ENCODE results near the gene NR0B1.

The NR0B1 gene, protein sequence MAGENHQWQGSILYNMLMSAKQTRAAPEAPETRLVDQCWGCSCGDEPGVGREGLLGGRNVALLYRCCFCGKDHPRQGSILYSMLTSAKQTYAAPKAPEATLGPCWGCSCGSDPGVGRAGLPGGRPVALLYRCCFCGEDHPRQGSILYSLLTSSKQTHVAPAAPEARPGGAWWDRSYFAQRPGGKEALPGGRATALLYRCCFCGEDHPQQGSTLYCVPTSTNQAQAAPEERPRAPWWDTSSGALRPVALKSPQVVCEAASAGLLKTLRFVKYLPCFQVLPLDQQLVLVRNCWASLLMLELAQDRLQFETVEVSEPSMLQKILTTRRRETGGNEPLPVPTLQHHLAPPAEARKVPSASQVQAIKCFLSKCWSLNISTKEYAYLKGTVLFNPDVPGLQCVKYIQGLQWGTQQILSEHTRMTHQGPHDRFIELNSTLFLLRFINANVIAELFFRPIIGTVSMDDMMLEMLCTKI

DNA sequence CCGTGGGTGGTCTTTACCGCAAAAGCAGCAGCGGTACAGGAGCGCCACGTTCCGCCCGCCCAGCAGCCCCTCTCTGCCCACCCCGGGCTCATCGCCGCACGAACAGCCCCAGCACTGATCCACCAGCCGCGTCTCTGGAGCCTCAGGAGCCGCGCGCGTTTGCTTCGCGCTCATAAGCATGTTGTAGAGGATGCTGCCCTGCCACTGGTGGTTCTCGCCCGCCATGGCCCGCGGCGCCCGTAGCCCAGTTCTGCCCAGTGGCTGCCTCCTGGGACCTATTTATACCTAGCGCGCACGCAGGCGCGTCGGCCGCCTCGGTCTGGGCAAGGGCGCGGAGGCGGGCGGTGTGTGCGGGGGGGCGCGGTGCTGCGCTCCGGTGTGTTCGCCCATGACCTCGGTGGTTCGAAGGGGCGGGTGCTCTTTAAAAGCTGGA, at the start of gene NR0B1:
Gene NR0B1 (minus strand): TSS at position 252 of the 433 bp plus-strand sequence. CDS start 27 bp downstream, at position 225.
- DNase-seq, result no peak

DNA sequence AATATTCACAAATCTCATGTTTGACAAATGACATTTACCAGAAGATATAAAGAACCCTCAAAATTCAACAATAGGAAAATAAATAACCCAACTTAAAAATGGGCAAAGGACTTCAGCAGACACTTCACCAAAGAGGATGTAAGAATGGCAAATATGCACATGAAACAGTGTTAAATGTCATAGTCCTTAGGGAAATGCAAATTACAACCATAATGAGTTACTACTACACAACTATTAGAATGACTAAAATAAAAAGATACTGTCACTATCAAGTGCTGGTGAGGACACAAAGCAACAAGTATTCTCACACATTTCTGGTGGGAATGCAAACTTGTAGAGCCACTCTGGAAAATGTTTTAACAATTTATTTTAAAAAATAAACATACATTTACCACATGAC, 40.8 kb upstream of the NR0B1 start:
- no peak for DNase-seq

DNA sequence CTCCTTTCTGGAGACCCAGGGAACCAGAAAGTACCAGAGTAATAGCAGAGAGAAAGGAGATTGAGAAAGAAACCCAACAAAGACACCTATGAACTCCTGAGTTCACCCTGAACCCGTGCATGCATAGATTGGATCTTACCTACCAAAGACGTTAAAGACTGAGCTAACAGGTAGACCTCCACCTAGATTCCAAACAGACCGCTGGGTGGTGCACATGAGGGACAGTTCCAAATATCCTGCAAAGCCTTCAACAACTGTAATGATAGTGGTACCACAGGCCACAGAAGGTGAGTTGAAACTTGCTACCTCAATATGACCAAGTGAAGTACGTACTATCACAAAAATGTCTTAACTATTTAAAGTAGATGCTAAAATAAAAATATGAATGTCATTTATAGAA, 34.0 kb upstream of the NR0B1 start:
- DNase-seq, result no peak

DNA sequence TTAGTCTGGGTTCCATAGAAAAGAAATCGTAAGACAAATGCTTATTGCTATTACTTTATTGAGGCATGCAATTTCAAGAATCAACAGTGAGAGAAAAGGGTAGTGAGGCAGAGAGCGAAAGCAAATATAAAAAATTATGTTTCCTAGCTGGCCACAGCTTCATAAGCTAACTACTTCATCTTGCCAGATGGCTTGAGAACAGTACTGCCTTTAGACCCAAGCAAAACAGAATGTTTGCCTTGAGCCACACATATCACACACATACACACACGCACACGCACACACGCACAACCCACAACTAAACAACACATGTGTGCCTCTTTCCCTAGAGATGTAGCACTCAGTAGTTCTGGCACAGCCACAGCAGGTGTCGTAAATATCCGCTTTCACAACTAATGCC, 31.6 kb upstream of the NR0B1 start:
- DNase-seq, result no peak

DNA sequence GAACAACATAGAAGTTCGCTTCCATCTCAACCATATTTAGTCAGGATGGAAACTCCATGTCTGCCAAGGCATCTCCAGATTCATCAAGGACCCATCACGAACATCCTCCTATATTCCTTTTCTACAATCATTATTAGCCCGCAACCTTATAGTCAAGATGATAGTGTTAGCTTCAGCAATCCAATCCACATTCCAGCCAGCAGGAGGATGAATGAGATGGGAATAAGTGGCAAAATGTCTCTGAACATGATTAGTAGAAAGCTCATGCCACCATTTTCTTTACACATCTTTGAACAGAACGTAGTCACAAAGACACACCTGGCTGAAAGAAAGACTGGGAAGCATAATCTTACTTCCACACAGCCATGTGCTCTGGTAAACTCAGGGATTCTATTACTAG, 18.6 kb upstream of the NR0B1 start:
- DNase-seq, result no peak

DNA sequence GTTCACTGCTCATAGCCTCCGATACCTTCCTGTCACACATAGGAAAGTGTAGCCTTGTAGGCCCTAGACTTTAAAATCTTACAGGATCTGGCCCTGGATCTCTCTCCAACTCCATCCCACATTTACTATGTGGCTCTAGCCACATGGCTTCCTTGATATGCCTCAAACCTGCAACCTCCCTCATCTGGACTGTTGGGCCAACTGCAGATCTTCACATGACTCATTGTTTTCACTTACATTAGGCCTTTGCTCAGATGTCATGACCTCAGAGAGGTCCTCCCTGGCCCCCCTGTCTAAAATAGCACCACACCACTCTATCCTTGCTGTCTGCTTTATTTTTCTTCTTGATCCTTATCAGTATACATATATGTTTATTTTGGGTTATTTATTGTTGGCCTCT, 8.1 kb upstream of the NR0B1 start:
- DNase-seq, result no peak

DNA sequence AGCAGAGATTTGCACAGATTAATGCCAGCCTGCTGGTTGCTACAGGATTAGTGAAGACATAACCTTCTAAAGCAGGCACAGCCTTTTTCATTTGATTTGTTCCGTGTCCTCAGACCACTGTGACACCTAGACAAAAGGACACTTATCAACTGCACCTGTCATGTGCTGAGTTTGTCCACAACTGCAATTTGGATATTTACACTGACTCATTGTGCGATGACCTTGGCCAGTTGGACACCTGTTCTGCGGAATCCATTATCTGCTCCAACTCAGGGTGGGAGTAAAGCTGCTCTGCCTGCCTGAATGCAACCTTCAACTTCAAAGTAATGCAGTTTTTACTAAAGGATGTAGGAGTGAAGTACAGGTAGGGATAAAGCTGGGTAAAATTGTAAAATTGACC, 4.1 kb upstream of the NR0B1 start:
- DNase-seq, result no peak

DNA sequence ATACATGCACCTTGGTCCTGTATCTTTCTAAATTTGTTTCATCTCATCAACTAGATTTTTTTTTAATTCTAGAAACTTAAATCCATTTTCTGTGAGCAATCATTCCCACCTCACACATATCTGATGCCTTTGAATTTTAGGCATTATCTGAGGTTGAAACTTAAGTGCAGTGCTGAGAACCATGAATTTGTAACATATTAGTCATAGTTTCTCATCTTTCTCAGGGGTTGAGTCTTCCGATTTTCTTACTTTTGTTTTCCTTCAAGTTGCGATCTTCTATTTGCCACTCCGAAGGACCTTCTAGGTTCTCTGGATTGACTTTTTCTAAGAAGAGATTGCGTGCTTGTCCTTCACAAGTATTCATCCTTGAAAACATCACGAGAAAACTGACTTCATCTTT, 3.7 kb upstream of the NR0B1 start:
- DNase-seq, result no peak

DNA sequence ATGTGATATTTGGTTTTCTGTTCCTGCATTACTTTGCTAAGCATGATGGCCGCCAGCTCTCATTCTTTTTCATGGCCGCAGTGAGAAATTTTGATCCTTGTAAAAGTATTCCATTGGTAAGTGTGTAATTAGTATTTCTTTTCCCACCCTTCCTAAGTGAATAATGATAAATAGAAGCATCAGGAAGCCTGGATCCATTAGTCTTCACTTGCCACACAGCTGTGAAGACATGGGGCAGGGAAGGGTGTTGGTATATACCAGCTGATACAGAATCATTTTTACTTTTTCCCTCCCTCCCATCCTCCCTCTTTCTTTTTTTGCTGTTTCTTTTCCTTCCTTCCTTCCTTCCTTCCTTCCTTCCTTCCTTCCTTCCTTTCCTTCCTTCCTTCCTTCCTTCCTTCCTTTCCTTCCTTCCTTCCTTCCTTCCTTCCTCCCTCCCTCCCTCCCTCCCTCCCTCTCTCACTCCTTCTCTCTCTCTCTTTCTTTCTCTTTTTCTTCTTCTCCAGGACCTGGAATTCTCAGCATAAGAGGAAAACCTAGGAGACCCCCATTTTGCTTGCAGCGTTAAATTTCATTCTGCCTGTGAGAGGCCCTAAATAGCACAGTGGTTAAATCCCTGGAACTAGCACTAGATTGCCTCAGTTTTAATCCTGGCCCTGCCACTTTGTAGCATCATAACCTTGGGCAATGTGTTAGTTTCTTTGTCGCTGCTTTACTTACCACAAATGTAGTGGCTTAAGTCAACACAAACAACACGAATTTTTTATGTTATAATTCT, 1.4 kb upstream of the NR0B1 start:
- DNase-seq, result no peak

DNA sequence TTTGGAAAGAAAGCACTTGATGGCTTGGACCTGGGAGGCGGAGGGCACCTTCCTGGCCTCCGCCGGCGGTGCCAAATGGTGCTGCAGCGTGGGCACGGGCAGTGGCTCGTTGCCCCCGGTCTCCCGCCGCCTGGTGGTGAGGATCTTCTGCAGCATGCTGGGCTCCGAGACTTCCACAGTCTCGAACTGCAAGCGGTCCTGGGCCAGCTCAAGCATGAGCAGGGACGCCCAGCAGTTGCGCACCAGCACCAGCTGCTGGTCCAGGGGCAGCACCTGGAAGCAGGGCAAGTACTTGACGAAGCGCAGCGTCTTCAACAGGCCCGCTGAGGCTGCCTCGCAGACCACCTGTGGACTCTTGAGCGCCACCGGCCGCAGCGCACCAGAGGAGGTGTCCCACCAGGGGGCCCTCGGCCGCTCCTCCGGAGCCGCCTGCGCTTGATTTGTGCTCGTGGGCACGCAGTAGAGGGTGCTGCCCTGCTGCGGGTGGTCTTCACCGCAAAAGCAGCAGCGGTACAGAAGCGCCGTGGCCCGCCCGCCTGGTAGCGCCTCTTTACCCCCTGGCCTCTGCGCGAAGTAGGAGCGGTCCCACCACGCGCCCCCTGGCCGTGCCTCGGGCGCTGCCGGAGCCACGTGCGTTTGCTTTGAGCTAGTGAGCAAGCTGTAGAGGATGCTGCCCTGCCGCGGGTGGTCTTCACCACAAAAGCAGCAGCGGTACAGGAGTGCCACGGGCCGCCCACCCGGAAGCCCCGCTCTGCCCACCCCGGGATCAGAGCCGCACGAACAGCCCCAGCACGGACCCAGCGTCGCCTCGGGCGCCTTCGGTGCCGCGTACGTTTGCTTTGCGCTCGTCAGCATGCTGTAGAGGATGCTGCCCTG, 689 bp downstream of the NR0B1 start:
- DNase-seq, result peak; percentile 24

DNA sequence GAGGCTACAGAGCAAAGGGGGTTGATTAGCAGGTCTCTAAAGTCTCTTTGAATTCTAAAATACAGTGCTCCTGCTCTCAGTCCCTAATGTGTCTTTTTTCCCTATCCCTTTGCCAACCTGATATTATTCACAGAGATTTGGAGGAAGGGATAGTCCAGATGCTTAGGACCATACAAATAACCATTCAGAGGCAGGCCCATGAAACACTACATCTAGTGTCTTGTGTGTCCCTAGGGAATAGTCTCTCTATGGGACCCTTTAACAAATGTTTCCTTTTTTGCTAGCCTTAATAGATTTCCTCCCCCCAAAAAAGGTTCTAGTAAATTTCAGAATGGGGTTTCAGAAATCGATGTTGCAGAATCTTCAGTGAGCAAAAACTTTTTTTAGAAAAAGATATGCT, 1.7 kb downstream of the NR0B1 start:
- DNase-seq, result no peak

DNA sequence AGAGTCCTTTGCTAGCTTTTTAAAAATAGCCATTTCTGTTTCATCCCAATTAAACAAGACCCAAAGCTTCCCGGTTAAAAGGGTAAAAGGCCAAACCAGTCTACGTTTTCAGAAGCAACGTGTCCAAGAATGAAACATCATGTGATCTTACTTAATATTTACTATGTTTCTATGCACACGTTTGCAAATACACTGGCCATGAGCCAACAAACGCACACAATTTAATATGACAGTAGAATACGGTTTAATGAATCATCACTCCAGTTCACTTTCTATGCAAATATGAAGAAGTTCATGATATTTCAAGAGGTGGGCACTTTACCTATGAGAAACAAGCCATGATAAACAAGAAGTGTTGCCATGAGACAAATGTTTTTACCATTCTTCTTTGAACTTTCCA, 4.3 kb downstream of the NR0B1 start:
- no peak for DNase-seq

DNA sequence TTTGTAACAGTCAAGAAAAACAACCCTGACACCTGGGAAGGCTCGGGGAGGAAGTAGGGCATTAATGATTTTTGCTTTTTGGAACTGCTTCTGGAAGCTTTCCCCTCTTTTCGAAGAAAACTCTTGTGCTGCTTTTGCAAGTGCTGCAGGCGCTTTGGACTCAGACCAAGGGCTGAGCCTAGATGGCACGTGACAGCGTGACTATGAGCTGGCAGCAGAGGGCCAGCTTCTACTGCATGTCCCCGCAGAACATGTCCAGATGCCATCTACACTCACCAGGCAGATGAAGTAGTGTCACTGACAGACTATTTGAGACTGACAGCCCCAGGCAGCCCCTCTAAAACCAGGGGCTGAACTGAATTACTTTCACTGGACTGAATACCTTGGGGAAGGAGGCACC, 6.2 kb downstream of the NR0B1 start:
- DNase-seq, result no peak

DNA sequence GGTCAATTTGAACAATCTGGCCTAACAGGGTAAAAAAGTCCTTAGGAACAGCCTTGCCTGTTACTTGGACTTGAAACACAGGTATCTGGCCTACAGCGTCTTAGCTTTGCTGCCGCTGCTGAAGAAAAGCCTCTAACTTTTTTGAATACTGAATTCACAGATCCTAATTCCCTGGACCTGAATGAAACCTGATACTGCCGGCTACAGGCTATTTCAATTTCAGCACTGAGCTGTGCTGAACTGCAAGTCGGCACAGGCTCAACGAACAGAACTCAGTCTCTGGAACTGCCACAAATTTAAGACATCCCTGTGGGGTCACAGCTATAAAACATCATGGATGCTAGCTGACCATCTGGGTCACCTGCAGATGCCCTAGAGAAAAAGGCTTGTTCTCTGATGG, 7.2 kb downstream of the NR0B1 start:
- DNase-seq, result no peak

DNA sequence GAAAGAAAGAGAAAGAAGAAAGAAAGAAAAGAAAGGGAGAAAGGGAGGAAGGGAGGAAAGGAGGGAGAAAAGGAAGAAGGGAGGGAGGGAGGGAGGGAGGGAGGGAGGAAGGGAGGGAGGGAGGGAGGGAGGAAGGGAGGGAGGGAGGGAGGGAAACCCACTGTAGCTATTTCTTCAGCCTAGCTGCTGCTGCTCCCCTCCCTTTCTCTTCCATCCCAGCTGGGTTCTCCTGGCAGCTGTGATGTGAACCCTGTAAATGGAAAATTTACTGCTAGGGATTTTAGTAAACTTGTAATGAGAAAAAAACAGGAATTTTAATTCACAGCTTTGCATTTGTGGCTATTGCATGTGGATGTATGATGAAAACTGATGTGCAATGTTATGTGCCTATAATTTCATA, 8.0 kb downstream of the NR0B1 start:
- DNase-seq, result no peak

DNA sequence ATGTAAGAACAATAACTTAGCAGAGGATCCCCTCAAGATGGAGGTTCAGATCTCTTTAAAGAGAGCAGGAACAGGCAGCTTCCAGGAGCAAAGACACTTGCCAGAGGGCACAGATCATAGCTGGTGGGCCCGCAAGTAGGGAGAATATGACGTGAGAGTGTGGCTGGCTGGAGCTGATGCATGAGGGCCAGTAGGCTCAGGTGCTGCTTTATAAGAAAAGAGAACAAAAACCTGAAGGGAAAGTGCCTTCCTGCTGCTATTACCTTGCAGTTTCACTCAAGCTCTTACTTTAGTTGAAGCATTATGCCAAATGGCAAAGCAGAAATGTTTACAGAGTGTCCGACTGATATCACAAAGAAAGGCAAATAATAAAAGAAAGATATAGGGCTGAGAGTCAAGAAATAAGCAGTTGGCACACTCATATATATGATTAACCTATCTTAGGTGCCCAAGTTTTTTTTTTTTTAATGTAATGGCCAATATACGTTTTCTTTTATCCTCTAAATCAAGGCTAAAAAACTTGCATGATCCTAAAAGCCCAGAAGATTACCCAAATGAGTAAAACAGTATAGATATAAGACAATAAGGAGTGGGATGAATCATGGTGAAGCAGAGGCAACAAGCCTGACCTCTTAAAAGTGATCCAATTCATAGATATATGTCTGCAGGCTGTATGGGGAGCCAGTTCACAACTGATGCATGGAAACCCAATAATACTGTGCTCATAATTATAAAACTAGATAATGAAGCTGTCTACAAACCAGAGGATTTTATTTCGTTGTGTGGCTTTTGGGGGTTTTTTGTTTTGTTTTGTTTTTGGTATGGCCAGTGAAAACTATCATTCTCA, 12.6 kb downstream of the NR0B1 start:
- no peak for DNase-seq

DNA sequence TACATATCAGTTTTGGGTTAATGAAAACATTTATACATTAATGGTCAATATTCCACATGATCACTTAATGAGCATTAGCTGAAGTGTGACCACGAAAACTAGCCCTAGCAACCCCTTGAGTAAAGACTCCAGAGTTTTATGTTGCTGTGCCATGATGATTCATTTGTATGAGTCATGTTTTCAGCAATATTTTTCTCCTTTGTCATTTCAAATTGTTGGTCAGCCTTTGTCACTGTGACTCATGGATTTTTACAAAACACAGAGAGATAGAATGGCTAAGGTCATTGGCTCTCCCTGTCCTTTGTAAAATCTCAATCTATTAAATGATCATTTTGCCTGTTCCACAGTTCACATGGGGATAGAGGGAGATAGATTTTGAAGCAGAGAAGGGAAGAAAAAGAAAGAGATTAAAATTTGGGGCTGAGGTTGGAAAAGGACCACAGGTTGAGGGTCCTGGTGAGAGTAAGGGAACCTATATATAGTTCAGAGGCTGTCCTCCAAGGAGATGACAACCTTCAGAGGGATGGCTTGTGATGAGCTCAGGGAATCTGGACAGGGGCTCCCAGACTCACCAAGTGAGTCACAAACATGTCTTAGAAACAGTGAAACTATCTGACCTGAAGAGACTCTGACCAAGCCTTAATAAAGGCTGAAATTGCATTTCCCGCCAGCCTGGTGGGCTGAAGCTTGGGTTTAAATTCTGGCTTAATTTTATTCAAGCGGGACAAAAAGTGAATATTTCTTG, 25.6 kb downstream of the NR0B1 start:
- no peak for DNase-seq

DNA sequence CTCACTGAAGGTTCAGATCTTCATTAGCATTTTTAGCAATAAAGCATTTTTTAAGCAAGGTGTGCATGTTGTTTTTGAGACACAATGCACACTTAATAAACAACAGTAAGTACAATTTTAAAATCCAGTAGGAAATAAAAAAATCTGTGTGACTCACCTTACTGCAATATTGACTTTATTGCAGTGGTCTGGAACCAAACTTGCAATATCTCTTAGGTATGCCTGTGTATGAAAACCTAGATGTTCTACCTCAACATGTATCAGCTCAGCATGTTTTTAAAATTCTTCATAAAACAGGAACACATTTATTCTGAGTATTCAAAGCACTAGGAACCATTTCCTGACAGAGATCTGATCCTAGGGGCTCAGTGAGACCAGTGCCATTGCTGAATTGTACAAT, 26.7 kb downstream of the NR0B1 start:
- no peak for DNase-seq

DNA sequence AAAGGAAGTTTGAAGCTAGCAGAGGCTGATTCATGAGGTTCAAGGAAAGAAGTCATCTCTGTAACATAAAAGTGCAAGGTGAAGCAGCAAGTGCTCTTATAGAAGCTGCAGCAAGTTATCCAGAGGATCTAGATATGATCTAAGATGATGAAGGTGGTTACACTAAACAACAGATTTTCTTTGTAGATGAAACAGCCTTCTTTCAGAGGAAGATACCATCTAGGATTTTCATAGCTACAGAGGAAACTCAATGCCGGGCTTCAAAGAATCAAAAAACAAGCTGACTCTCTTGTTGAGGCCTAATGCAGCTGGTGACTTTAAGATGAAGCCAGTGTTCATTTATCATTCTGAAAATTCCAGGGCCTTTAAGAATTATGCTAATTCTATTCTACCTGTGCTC, 28.8 kb downstream of the NR0B1 start:
- no peak for DNase-seq

DNA sequence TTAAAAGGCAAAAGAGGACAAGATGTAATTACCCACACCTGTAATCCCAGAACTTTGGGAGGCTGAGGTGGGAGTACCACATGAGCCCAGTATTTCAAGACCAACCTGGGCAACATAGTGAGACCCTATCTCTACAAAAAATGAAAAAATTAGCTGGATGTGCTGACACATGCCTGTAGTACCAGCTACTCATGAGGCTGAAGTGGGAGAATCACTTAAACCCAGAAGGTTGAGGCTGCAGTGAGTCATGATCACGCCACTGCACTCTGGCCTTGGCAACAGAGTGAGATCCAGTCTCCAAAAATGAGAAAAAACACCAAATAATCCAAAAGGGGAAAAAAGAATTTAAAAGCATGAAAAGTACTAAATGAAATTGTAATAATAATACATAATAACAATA, 30.8 kb downstream of the NR0B1 start:
- no peak for DNase-seq

DNA sequence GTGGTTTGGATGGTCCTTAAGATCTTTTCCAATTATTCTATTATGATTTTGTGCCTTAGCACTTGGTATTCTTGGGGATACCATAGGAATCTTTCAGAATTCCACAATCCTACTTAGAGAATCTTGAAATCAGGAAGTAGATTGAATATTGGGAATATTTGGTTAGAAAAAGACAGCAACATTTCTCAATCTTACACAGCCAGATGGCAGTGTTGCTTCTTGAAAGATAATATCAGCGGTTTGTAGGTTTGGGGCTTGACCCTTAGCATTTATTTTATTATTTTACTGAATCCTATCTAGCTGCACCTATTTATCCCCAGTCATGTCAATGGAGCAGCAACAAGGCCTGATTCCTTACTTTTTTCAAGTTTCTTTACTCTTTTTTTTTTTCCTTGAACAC, 33.7 kb downstream of the NR0B1 start:
- no peak for DNase-seq

DNA sequence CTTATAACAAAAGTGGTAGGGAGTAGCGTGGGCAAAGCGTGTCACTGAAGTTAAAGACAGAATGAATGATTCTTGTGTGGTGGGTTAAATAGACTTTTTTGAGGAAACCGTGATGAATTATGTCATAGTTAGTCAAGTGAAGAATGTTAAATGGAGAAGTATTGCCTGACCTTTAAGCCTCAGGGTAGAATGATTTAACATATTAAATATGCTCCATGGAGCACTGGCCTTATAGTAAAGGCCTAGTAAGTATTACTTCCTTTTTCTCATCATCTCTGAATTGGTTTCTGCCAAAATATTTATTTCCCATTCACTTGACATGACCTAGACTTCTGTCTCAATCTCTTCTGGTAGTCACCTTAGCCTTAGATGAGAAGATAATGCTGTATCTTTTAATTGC, 38.6 kb downstream of the NR0B1 start:
- no peak for DNase-seq

Measured in NCI-H524 treated with DMSO at 0.1 percent for 48 hours (cell line).